ENCODE measurements around the gene WIPF1. TPM values are rescaled to one million over a fixed set of nuclear protein-coding genes. Genes with fewer than 3 reads are reported as not detected.

WIPF1 gene
- total and polyA plus RNA-seq, 2 of the 13 experiments (the other 11 are each of a cell fraction or from before 2014, with no cell fraction given): 0.01 TPM; not detected in 1

DNA sequence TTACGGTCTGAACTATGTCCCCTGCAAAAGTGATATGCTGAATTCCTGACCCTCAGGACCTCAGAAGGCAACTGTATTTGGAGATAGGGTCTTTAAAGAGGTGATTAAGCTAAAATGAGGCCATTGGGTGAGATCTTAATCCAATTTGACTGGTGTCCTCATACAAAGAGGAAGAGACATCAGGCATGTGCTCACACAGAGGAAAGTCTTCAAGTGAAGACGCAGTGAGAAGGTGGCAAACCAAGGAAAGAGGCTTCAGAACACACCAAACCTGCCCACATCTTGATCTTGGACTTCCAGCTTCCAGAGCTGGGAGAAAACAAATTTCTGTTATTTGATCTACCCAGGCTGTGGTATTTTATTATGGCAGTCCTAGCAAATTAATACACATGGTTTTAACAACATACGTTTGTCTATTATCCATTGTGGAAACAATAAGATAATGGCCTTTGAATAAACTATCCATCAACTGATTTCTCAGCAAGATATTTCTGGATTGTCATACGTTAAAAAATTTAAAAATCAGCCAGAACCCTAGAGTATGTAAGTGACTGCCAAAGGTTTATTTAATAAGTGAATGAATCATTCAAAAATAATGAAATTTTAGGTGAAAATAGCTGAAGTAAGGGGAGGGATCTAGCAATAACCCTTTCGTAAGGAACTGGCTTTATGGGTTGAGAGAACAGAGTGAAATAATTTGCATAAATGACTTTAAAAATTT, 6.5 kb downstream of the WIPF1 start:
- WGBS (ENCODE audit: low lambda C conversion rate): 41% methylated on average over 5 of the region's 5 CpGs
- ATAC-seq (no peak), FAIRE-seq (no peak), DNase-seq (ENCODE audit: low spot score) (no peak)
- Histone ChIP-seq H3K9ac (ENCODE audit: insufficient read depth, low read depth, low read length) (no peak overlapping the region), H3K27ac (ENCODE audit: extremely low read length, insufficient read depth, low read length) (no peak overlapping the region), H3K79me2 (ENCODE audit: insufficient read depth, low read length) (no peaks in the 10 kb centered on the region), H4K20me1 (ENCODE audit: insufficient read depth, low read length) (no peaks in the 10 kb centered on the region), H3K4me2 (ENCODE audit: low read depth, low read length) (no peak overlapping the region), H3K4me1 (ENCODE audit: insufficient read depth, low read length) (no peaks in the 10 kb centered on the region), H3K9me3 (ENCODE audit: low read length) (no peaks in the 10 kb centered on the region), H3K27me3 (ENCODE audit: control insufficient read depth in 1 of 2, insufficient read depth in 2 of 2, low read length in 2 of 2) (peaks cover 0 to 18% of the 10 kb centered on the region in 2 experiments; a peak in 3 of 5 replicates), H2AFZ (ENCODE audit: low read length) (no peak overlapping the region), H3K36me3 (replicated peaks in 1 of 2; ENCODE audit: control insufficient read depth in 1 of 2, insufficient read depth in 2 of 2, low read length in 2 of 2) (no peaks in the 10 kb centered on the region), H3K4me3 (replicated peaks in 1 of 3; ENCODE audit: insufficient read depth in 1 of 3, low read depth in 2 of 3, low read length in 3 of 3) (no peak overlapping the region)
- no TSS peak for BruUV-seq (replicated peaks)
- intact Hi-C loops (cut with micrococcal nuclease; ENCODE audit: unreplicated experiment) (no loop called here), in situ Hi-C loops (cut with HindIII; ENCODE audit: extremely low pct_ligation_motif_present, low pct_unique_long_range_greater_than_20kb) (no loop called here)
- no peak for TF ChIP-seq MED13 (CRISPR knock-in tag; IDR thresholded peaks at IDR 0.05)
- TF ChIP-seq AHR (CRISPR knock-in tag; IDR thresholded peaks at IDR 0.05): no peak
- 0 out of 2 replicates have a peak, but pooled peaks have one; percentile 24 for TF ChIP-seq NR2F2 (IDR thresholded peaks at IDR 0.05; ENCODE audit: borderline replicate concordance, low read depth)
- ChIA-PET CTCF (ENCODE audit: low intra/inter-chr PET ratio, low total read pairs) (no interaction called here), POLR2A (no interaction called here)

GRCh38 chr2:174590346-174590745, 7.3 kb downstream of the WIPF1 start:
- H2AFZ ChIP-seq (ENCODE audit: low read length): no peak overlapping the region
- H3K4me1 ChIP-seq (ENCODE audit: insufficient read depth, low read length): no peaks in the 10 kb centered on the region
- no peak overlapping the region for H3K4me3 ChIP-seq (replicated peaks in 1 of 3; ENCODE audit: insufficient read depth in 1 of 3, low read depth in 2 of 3, low read length in 3 of 3)
- DNase-seq (ENCODE audit: low spot score) (no peak), ATAC-seq (no peak), FAIRE-seq (no peak)
- in situ Hi-C loops (cut with HindIII; ENCODE audit: extremely low pct_ligation_motif_present, low pct_unique_long_range_greater_than_20kb): no loop called here
- POLR2A ChIA-PET: no interaction called here
- intact Hi-C loops (cut with micrococcal nuclease; ENCODE audit: unreplicated experiment): no loop called here
- WGBS (ENCODE audit: low lambda C conversion rate): 15% methylated on average over 3 of the region's 4 CpGs
- BruUV-seq (replicated peaks): no TSS peak
- no peak overlapping the region for H3K27ac ChIP-seq (ENCODE audit: extremely low read length, insufficient read depth, low read length)
- no peaks in the 10 kb centered on the region for H4K20me1 ChIP-seq (ENCODE audit: insufficient read depth, low read length)
- no peaks in the 10 kb centered on the region for H3K79me2 ChIP-seq (ENCODE audit: insufficient read depth, low read length)
- H3K4me2 ChIP-seq (ENCODE audit: low read depth, low read length): no peak overlapping the region
- H3K36me3 ChIP-seq (replicated peaks in 1 of 2; ENCODE audit: control insufficient read depth in 1 of 2, insufficient read depth in 2 of 2, low read length in 2 of 2): no peaks in the 10 kb centered on the region
- CTCF ChIA-PET (ENCODE audit: low intra/inter-chr PET ratio, low total read pairs): no interaction called here
- no peak overlapping the region for H3K9ac ChIP-seq (ENCODE audit: insufficient read depth, low read depth, low read length)
- peaks cover 0 to 24% of the 10 kb centered on the region in 2 experiments; a peak in 3 of 5 replicates for H3K27me3 ChIP-seq (ENCODE audit: control insufficient read depth in 1 of 2, insufficient read depth in 2 of 2, low read length in 2 of 2)
- no peaks in the 10 kb centered on the region for H3K9me3 ChIP-seq (ENCODE audit: low read length)
- no peak for TF ChIP-seq HMGA1 (CRISPR knock-in tag; conservative IDR thresholded peaks at IDR 0.05)
- no peak for TF ChIP-seq ZUFSP (CRISPR knock-in tag; IDR thresholded peaks at IDR 0.05; ENCODE audit: borderline replicate concordance)
- no peak for TF ChIP-seq MEIS1 (CRISPR knock-in tag; IDR thresholded peaks at IDR 0.05; ENCODE audit: borderline replicate concordance)
- TF ChIP-seq KDM4B (CRISPR knock-in tag; IDR thresholded peaks at IDR 0.05): no peak
- TF ChIP-seq SAP130 (CRISPR knock-in tag; IDR thresholded peaks at IDR 0.05; ENCODE audit: low read depth): no peak
- no peak for TF ChIP-seq FOXC1 (CRISPR knock-in tag; IDR thresholded peaks at IDR 0.05; ENCODE audit: borderline replicate concordance)
- TF ChIP-seq ZNF354B (CRISPR knock-in tag; IDR thresholded peaks at IDR 0.05): no peak
- TF ChIP-seq, protein P1, sequence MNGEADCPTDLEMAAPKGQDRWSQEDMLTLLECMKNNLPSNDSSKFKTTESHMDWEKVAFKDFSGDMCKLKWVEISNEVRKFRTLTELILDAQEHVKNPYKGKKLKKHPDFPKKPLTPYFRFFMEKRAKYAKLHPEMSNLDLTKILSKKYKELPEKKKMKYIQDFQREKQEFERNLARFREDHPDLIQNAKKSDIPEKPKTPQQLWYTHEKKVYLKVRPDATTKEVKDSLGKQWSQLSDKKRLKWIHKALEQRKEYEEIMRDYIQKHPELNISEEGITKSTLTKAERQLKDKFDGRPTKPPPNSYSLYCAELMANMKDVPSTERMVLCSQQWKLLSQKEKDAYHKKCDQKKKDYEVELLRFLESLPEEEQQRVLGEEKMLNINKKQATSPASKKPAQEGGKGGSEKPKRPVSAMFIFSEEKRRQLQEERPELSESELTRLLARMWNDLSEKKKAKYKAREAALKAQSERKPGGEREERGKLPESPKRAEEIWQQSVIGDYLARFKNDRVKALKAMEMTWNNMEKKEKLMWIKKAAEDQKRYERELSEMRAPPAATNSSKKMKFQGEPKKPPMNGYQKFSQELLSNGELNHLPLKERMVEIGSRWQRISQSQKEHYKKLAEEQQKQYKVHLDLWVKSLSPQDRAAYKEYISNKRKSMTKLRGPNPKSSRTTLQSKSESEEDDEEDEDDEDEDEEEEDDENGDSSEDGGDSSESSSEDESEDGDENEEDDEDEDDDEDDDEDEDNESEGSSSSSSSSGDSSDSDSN (CRISPR knock-in tag; IDR thresholded peaks at IDR 0.05): no peak
- no peak for TF ChIP-seq MAZ (IDR thresholded peaks at IDR 0.05; ENCODE audit: borderline replicate concordance, low read depth, low read length)
- no peak for TF ChIP-seq MAZ (CRISPR knock-in tag; IDR thresholded peaks at IDR 0.05; ENCODE audit: low read depth)
- TF ChIP-seq HOXA7 (CRISPR knock-in tag; IDR thresholded peaks at IDR 0.05): no peak
- TF ChIP-seq ZNF333 (CRISPR knock-in tag; IDR thresholded peaks at IDR 0.05; ENCODE audit: borderline replicate concordance): no peak
